ENCODE results near the gene CLEC16A. TPM values are rescaled to one million over a fixed set of nuclear protein-coding genes. Genes with fewer than 3 reads are reported as not detected.

CLEC16A gene
- total and polyA plus RNA-seq, 9 of the 15 experiments (the other 6 are each of a cell fraction or from before 2014, with no cell fraction given): 1.00 to 22.3 (median 10.0) TPM

- H3K36me3 ChIP-seq (ENCODE audit: control insufficient read depth, insufficient read depth, low read length): no peaks in the 10 kb centered on the region
- H3K4me1 ChIP-seq (replicated peaks in 1 of 2; ENCODE audit: control insufficient read depth in 2 of 2, insufficient read depth in 2 of 2, low read length in 2 of 2): no peaks in the 10 kb centered on the region
- DNase-seq (ENCODE audit: extremely low read depth in 1 of 4, low spot score in 3 of 4) (no peak), ATAC-seq (no peak), FAIRE-seq (no peak)
- BruUV-seq (replicated peaks): no TSS peak
- H4K20me1 ChIP-seq (replicated peaks; ENCODE audit: control insufficient read depth, insufficient read depth, low read length): peaks cover 9% of the 10 kb centered on the region
- in situ Hi-C loops (cut with MboI): no loop called here
- H3K9me1 ChIP-seq (ENCODE audit: control insufficient read depth, insufficient read depth, low read length): peaks cover 5% of the 10 kb centered on the region
- no peak overlapping the region for H2AFZ ChIP-seq (ENCODE audit: low read depth, low read length)
- ChIA-PET CTCF (ENCODE audit: low intra/inter-chr PET ratio) (no interaction called here), POLR2A (no interaction called here)
- intact Hi-C loops (cut with micrococcal nuclease): no loop called here
- H3K9ac ChIP-seq (ENCODE audit: insufficient read depth in 1 of 2, low read depth in 2 of 2, low read length in 2 of 2): no peak overlapping the region
- peaks cover 0 to 12% of the 10 kb centered on the region in 2 experiments; a peak in 2 of 5 replicates for H3K27me3 ChIP-seq (ENCODE audit: control insufficient read depth in 2 of 2, insufficient read depth in 2 of 2, low read length in 2 of 2)
- 0% methylated on average over 3 of the region's 3 CpGs for WGBS (ENCODE audit: insufficient coverage, low coverage, missing lambda C conversion rate)
- TF ChIP-seq EZH2 (IDR thresholded peaks at IDR 0.05; ENCODE audit: borderline replicate concordance, low read depth, low read length) (no peak), ZBTB2 (IDR thresholded peaks at IDR 0.05) (no peak)
- H3K9me3 ChIP-seq (replicated peaks; ENCODE audit: control insufficient read depth, insufficient read depth, low read depth, low read length): no peaks in the 10 kb centered on the region
- no peak overlapping the region for H3K4me3 ChIP-seq
- no peak overlapping the region for H3K4me2 ChIP-seq (ENCODE audit: insufficient read depth, low read length)
- H3K27ac ChIP-seq (ENCODE audit: extremely low read depth, low read depth, low read length): no peak overlapping the region
- no peaks in the 10 kb centered on the region for H3K79me2 ChIP-seq (ENCODE audit: control insufficient read depth, insufficient read depth, low read length)
Measured at GRCh38 chr16:10896165-10896564, 48.2 kb upstream of the CLEC16A start.

GRCh38 chr16:10896723-10897122, 47.6 kb upstream of the CLEC16A start:
- peaks cover 9% of the 10 kb centered on the region for H4K20me1 ChIP-seq (replicated peaks; ENCODE audit: control insufficient read depth, insufficient read depth, low read length)
- H3K79me2 ChIP-seq (ENCODE audit: control insufficient read depth, insufficient read depth, low read length): no peaks in the 10 kb centered on the region
- H2AFZ ChIP-seq (ENCODE audit: low read depth, low read length): no peak overlapping the region
- peaks cover 5% of the 10 kb centered on the region for H3K9me1 ChIP-seq (ENCODE audit: control insufficient read depth, insufficient read depth, low read length)
- in situ Hi-C loops (cut with MboI) (no loop called here), intact Hi-C loops (cut with micrococcal nuclease) (no loop called here)
- ChIA-PET POLR2A (no interaction called here), CTCF (ENCODE audit: low intra/inter-chr PET ratio) (no interaction called here)
- ATAC-seq (no peak), DNase-seq (ENCODE audit: extremely low read depth in 1 of 4, low spot score in 3 of 4) (no peak), FAIRE-seq (no peak)
- 0% methylated on average over 2 of the region's 2 CpGs for WGBS (ENCODE audit: insufficient coverage, low coverage, missing lambda C conversion rate)
- H3K4me1 ChIP-seq (replicated peaks in 1 of 2; ENCODE audit: control insufficient read depth in 2 of 2, insufficient read depth in 2 of 2, low read length in 2 of 2): no peaks in the 10 kb centered on the region
- peaks cover 0 to 12% of the 10 kb centered on the region in 2 experiments; a peak in 2 of 5 replicates for H3K27me3 ChIP-seq (ENCODE audit: control insufficient read depth in 2 of 2, insufficient read depth in 2 of 2, low read length in 2 of 2)
- H3K9ac ChIP-seq (ENCODE audit: insufficient read depth in 1 of 2, low read depth in 2 of 2, low read length in 2 of 2): no peak overlapping the region
- H3K36me3 ChIP-seq (ENCODE audit: control insufficient read depth, insufficient read depth, low read length): no peaks in the 10 kb centered on the region
- BruUV-seq (replicated peaks): no TSS peak
- H3K4me3 ChIP-seq: no peak overlapping the region
- H3K9me3 ChIP-seq (replicated peaks; ENCODE audit: control insufficient read depth, insufficient read depth, low read depth, low read length): no peaks in the 10 kb centered on the region
- no peak overlapping the region for H3K4me2 ChIP-seq (ENCODE audit: insufficient read depth, low read length)
- no peak overlapping the region for H3K27ac ChIP-seq (ENCODE audit: extremely low read depth, low read depth, low read length)
- TF ChIP-seq EP400 (IDR thresholded peaks at IDR 0.05) (no peak), CHCHD3 (CRISPR knock-in tag; IDR thresholded peaks at IDR 0.05) (no peak), ATF3 (IDR thresholded peaks at IDR 0.05) (no peak), ATF3 (CRISPR knock-in tag; conservative IDR thresholded peaks at IDR 0.05) (no peak), BRF1 (IDR thresholded peaks at IDR 0.05; ENCODE audit: borderline replicate concordance, extremely low read depth, insufficient read length) (no peak), KHSRP (IDR thresholded peaks at IDR 0.05) (no peak), MECOM (CRISPR knock-in tag; IDR thresholded peaks at IDR 0.05) (no peak), KAT7 (CRISPR knock-in tag; IDR thresholded peaks at IDR 0.05; ENCODE audit: borderline replicate concordance) (no peak), NR0B1 (IDR thresholded peaks at IDR 0.05; ENCODE audit: partially characterized antibody) (no peak), XRCC5 (IDR thresholded peaks at IDR 0.05; ENCODE audit: low read depth, low read length) (no peak), SREBF1 (IDR thresholded peaks at IDR 0.05; ENCODE audit: borderline replicate concordance, low read depth, low read length) (no peak), DDX20 (tag; IDR thresholded peaks at IDR 0.05; ENCODE audit: low read depth) (no peak), TRIM24 (IDR thresholded peaks at IDR 0.05) (no peak)

All from K562 (cell line).